ENCODE measurements around the gene KCNH5.

The KCNH5 gene

DNA sequence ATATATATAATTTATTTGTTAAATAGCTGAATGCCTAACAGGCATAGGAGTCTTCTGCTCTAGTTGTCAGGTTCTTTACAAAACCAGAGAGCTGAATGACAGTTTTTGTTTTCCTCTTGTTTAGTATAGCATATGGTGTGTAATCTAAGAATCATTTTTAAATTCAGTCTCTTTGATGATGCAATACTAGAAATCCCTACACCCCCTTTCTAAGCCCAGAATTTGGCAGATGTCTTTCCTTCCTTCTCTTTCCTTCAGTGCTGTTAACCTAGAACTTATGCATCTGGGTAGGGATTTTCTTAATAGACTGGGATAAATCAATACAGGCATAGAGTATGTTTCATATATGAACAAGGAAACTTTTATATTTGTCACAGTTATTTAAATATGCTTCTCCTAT is 198.1 kb downstream of the KCNH5 start:
- TF ChIP-seq CTCF (IDR thresholded peaks at IDR 0.05; ENCODE audit: borderline replicate concordance, extremely low read depth, low read length, poor library complexity, severe bottlenecking): no peak
- no peak for TF ChIP-seq EZH2 (IDR thresholded peaks at IDR 0.05; ENCODE audit: borderline replicate concordance, low read depth, low read length, severe bottlenecking)
- no peak overlapping the region for H3K9ac ChIP-seq (ENCODE audit: low read depth, low read length)
- no peaks in the 10 kb centered on the region for H3K9me3 ChIP-seq (ENCODE audit: insufficient read depth, low read length, severe bottlenecking)
- no peaks in the 10 kb centered on the region for H3K36me3 ChIP-seq (ENCODE audit: insufficient read depth, low read length)
- ATAC-seq (ENCODE audit: insufficient read depth, low read depth) (no peak), DNase-seq (no peak)
- H3K79me2 ChIP-seq (ENCODE audit: insufficient read depth, low read length): no peaks in the 10 kb centered on the region
- no peak overlapping the region for H3K4me2 ChIP-seq (ENCODE audit: insufficient read depth, low read length)
- H3K4me1 ChIP-seq (ENCODE audit: insufficient read depth, low read length): no peaks in the 10 kb centered on the region
- no peak overlapping the region for H2AFZ ChIP-seq (ENCODE audit: low read depth, low read length)
- H4K20me1 ChIP-seq (ENCODE audit: insufficient read depth, low read length): no peaks in the 10 kb centered on the region
- no peak overlapping the region for H3K27ac ChIP-seq (ENCODE audit: low read length)
- H3K27me3 ChIP-seq (ENCODE audit: insufficient read depth, low read length, poor library complexity): peaks cover 4% of the 10 kb centered on the region
- H3K4me3 ChIP-seq (ENCODE audit: low read depth in 1 of 2, low read length in 2 of 2): no peak overlapping the region

DNA sequence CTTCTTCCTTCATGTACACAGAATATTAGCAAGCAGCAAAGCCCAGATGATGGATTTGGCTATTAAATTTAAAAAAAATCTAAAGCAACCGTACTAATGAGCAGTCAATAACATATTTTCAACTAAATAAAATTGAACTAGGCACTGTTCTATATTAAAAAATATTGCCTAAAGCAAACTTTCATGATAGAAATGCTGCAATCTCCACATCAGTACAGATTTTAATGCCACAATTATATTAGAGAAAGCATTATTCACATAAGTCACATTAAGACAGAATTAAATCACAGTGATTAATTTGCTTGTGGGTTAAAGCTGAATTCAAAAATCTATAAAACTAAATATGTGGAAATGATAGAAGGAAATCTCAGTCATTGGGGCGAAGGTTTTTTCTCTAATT is 200.7 kb downstream of the KCNH5 start:
- Histone ChIP-seq H3K9me3 (ENCODE audit: insufficient read depth, low read length, severe bottlenecking) (no peaks in the 10 kb centered on the region), H3K9ac (ENCODE audit: low read depth, low read length) (no peak overlapping the region), H3K4me3 (ENCODE audit: low read depth in 1 of 2, low read length in 2 of 2) (no peak overlapping the region), H3K27me3 (ENCODE audit: insufficient read depth, low read length, poor library complexity) (no peaks in the 10 kb centered on the region), H2AFZ (ENCODE audit: low read depth, low read length) (no peak overlapping the region), H3K79me2 (ENCODE audit: insufficient read depth, low read length) (no peaks in the 10 kb centered on the region), H3K4me2 (ENCODE audit: insufficient read depth, low read length) (no peak overlapping the region), H3K27ac (ENCODE audit: low read length) (no peak overlapping the region), H3K36me3 (ENCODE audit: insufficient read depth, low read length) (no peaks in the 10 kb centered on the region), H4K20me1 (ENCODE audit: insufficient read depth, low read length) (no peaks in the 10 kb centered on the region), H3K4me1 (ENCODE audit: insufficient read depth, low read length) (no peaks in the 10 kb centered on the region)
- DNase-seq (no peak), ATAC-seq (ENCODE audit: insufficient read depth, low read depth) (no peak)
- TF ChIP-seq CTCF (IDR thresholded peaks at IDR 0.05; ENCODE audit: borderline replicate concordance, extremely low read depth, low read length, poor library complexity, severe bottlenecking): no peak
- TF ChIP-seq EZH2 (IDR thresholded peaks at IDR 0.05; ENCODE audit: borderline replicate concordance, low read depth, low read length, severe bottlenecking): no peak

DNA sequence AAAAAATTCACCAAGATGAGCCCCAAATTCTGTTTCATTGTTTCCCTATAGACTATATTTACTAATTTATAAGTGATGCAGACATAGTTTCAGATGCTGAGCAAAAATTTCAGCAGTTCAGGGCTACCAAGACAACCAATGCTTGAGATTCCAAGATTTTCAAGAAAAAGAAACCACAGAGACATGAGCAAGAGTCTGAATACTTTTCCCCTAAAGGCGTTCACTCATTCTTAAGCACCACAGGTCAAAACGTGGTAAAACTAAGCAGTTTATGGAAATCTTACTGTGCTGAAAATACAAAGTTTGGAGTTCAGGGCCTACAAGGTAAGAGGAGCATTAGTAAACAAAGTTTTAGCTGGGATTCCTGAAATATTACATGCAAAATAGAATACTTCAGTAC is 221.2 kb downstream of the KCNH5 start:
- no peak for DNase-seq
- no peak for ATAC-seq (ENCODE audit: insufficient read depth, low read depth)

More for the DNA sequence above, 221.2 kb downstream of the KCNH5 start:
- no peak overlapping the region for H3K4me2 ChIP-seq (ENCODE audit: insufficient read depth, low read length)
- H3K79me2 ChIP-seq (ENCODE audit: insufficient read depth, low read length): no peaks in the 10 kb centered on the region
- H3K4me3 ChIP-seq (ENCODE audit: low read depth in 1 of 2, low read length in 2 of 2): no peak overlapping the region
- no peaks in the 10 kb centered on the region for H3K4me1 ChIP-seq (ENCODE audit: insufficient read depth, low read length)
- H4K20me1 ChIP-seq (ENCODE audit: insufficient read depth, low read length): no peaks in the 10 kb centered on the region
- no peak overlapping the region for H3K27ac ChIP-seq (ENCODE audit: low read length)
- no peaks in the 10 kb centered on the region for H3K36me3 ChIP-seq (ENCODE audit: insufficient read depth, low read length)
- peaks cover 2% of the 10 kb centered on the region for H3K9me3 ChIP-seq (ENCODE audit: insufficient read depth, low read length, severe bottlenecking)
- H2AFZ ChIP-seq (ENCODE audit: low read depth, low read length): no peak overlapping the region; the same call in 1 of the 2 replicates
- H3K9ac ChIP-seq (ENCODE audit: low read depth, low read length): no peak overlapping the region
- TF ChIP-seq EZH2 (IDR thresholded peaks at IDR 0.05; ENCODE audit: borderline replicate concordance, low read depth, low read length, severe bottlenecking) (no peak), CTCF (IDR thresholded peaks at IDR 0.05; ENCODE audit: borderline replicate concordance, extremely low read depth, low read length, poor library complexity, severe bottlenecking) (no peak)
- H3K27me3 ChIP-seq (ENCODE audit: insufficient read depth, low read length, poor library complexity): no peaks in the 10 kb centered on the region
